Omental fat pad (tissue), 4 donors: ENCODE measurements around the gene FADS1. TPM values are rescaled to one million over a fixed set of nuclear protein-coding genes. Genes with fewer than 3 reads are reported as not detected.

Experiments
- ATAC-seq: fragments of 150-250 bp; one replicate; pipeline ENCODE4 v1.9.1; 2016; ENCODE audit warnings: mild to moderate bottlenecking, moderate library complexity; ENCODE audit not compliant: low FRiP score
- DNase-seq: peaks from one replicate; pipeline ENCODE4 v3.0.0-alpha.2; 2019; ENCODE audit warnings: low spot score
- CTCF ChIP-seq, 3 donors: fragments of 450-650 bp; IDR thresholded peaks; one replicate each; pipeline ENCODE4 v1.5.1; 2016 to 2017; ENCODE audit warnings: antibody characterized with exemption in 3 of 3, mild to moderate bottlenecking in 3 of 3, moderate library complexity in 2 of 3
- total RNA-seq, 4 donors: library from RNA; depleted of rRNA; stranded (reverse); fragments of >200 nt; gene quantifications; one replicate each; pipeline ENCODE4 v1.1.0, GENCODE V29; 2016

The FADS1 gene
- total RNA-seq, 4 donors from 2014 or later: 20.1 to 49.1 (median 22.0) TPM

- ATAC-seq: peak; percentile 42
- TF ChIP-seq CTCF (IDR thresholded peaks at IDR 0.05): no peak
- DNase-seq: no peak
Observed at GRCh38 chr11:61830237-61831105, 13.7 kb upstream of the FADS1 start.

DNA sequence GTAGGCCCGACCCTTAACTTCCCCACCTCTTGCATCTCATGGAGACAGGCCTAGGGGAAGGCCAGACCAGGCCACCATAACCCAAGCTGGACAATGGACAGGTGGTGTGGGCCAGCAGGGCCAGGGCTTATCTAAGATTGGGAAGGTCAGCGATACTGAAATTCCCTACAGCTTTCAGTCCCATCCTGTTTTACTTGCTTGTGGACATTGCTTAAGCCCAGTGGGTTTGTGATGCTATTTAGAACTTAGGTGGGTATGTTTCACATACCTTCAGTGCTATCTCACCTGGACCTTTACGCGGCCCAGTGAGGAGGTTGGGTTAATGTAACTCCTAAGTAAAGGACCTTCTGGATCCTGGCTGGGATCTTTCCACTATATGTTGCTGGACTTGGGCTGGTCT, 13.0 kb upstream of the FADS1 start:
- TF ChIP-seq CTCF (IDR thresholded peaks at IDR 0.05): no peak
- ATAC-seq (no peak), DNase-seq (no peak)

GRCh38 chr11:61828629-61829407, 12.0 kb upstream of the FADS1 start:
- ATAC-seq (peak; percentile 29), DNase-seq (no peak)
- TF ChIP-seq CTCF (IDR thresholded peaks at IDR 0.05): no peak

GRCh38 chr11:61828379-61828628, 11.5 kb upstream of the FADS1 start:
- TF ChIP-seq CTCF (IDR thresholded peaks at IDR 0.05): no peak
- ATAC-seq: no peak
- DNase-seq: no peak

DNA sequence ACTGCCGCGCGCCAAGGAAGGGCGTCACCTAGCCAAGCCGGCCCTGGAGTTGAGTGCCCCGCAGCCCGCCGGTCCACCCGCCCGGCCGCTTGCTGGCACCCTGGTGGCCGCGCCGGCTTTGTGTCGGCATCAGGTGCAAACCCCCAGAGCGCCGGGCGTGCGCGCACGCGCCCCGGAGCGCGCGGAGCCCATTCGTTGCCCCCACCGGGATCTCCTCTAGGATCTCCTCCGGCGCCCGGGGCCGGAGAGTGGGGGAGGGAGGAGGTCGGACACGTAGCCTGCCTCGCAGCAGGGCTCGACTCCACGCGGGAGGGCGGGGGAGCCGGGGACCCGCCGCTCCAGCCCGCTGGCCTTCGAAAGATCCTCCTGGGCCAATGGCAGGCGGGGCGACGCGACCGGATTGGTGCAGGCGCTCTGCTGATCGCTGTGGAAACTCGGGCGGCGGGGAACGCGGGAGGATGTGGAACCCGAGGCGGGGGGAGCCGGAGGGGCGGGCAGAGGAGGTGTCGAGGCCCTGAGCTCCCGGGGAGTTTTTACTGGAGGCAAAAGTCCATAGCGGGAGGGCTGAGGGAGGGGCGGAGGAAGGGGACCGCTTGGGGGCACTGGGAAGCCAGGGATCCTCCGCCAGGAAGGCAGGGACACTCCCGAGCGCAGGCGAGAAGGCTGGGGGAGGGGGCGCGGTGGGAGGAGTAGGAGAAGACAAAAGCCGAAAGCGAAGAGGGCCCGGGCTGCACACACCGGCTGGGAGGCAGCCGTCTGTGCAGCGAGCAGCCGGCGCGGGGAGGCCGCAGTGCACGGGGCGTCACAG, 11.0 kb upstream of the FADS1 start, which contains the start of gene FADS2:
FADS2 (plus strand) TSS at position 730 of the 808 bp plus-strand sequence. CDS start 91 bp downstream, outside the sequence.
- TF ChIP-seq CTCF (IDR thresholded peaks at IDR 0.05): no peak
- ATAC-seq (peak; percentile 46), DNase-seq (no peak)

DNA sequence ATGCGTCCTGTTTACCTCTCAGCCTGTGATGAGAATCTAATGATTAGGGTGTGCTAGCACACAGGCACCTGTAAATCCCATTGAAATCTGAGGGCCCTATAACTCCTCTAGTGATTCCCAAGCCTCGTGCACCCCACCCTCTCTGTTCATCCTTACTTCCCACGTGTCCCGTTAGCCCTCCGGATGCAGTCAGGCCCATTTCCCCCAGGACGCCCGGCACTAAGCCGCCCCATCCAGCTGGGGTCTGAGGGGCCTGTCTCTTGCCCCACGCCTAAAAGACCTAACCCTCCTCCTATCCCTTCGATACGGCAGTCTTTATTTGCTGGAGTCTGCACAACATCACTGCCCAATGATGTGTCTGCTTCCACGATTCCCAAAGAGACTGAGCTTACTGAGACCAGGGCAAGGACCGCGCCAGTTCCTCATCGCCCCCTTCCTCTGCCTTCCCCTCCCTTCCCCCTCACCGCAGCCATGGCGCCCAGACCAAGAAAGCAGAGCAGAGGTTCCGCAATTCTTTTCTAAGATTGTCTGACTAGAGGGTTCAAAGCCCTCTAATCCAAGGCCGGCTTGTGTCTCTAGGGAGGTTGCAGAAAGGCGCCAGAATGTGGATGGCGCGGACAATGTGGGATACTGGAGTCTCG, 10.2 kb upstream of the FADS1 start:
- ATAC-seq (no peak), DNase-seq (no peak)
- no peak for TF ChIP-seq CTCF (IDR thresholded peaks at IDR 0.05)
